Measurements from ENCODE around the gene UGT1A1. TPM values are rescaled to one million over a fixed set of nuclear protein-coding genes. Genes with fewer than 3 reads are reported as not detected.
A peak's percentile ranks its signal among the peaks of the same experiment; 100 is the strongest.

Gene UGT1A1
- total and polyA plus RNA-seq, 4 donors, result 145 to 386 (median 288) TPM; not detected in 1

GRCh38 chr2:233807215-233807865 is 47.3 kb downstream of the UGT1A1 start:
- DNase-seq (ENCODE audit: low spot score), result peak; percentile 10
- H3K27me3 ChIP-seq (ENCODE audit: control insufficient read depth in 4 of 4, insufficient read depth in 4 of 4, low read length in 3 of 4), result no peaks in the 10 kb centered on the region
- H3K4me1 ChIP-seq (ENCODE audit: control insufficient read depth in 4 of 4, insufficient read depth in 4 of 4, low read length in 3 of 4), result no peaks in the 10 kb centered on the region
- H3K27ac ChIP-seq (ENCODE audit: low read depth in 1 of 2, low read length in 2 of 2), result no peak overlapping the region
- H3K9me3 ChIP-seq (ENCODE audit: control insufficient read depth in 4 of 4, low read length in 3 of 4), result no peaks in the 10 kb centered on the region
- no peak overlapping the region for H3K9ac ChIP-seq (ENCODE audit: low read depth in 1 of 2, low read length in 2 of 2)
- H3K36me3 ChIP-seq (ENCODE audit: control insufficient read depth in 4 of 4, insufficient read depth in 3 of 4, low read depth in 1 of 4, low read length in 3 of 4), result no peaks in the 10 kb centered on the region
- TF ChIP-seq CTCF (IDR thresholded peaks at IDR 0.05; ENCODE audit: low read depth, low read length, missing input control) (no peak), JUND (IDR thresholded peaks at IDR 0.05) (no peak), GABPA (IDR thresholded peaks at IDR 0.05 in 1 of 2, conservative IDR thresholded peaks at IDR 0.05 in 1 of 2) (no peak), REST (IDR thresholded peaks at IDR 0.05) (no peak), RAD21 (IDR thresholded peaks at IDR 0.05) (no peak), EGR1 (IDR thresholded peaks at IDR 0.05; ENCODE audit: low read depth in 2 of 2) (no peak), HNF4G (IDR thresholded peaks at IDR 0.05) (no peak), FOXA1 (IDR thresholded peaks at IDR 0.05) (no peak), TAF1 (conservative IDR thresholded peaks at IDR 0.05) (no peak)
- 73% methylated on average over 12 of the region's 12 CpGs for WGBS
- no peak overlapping the region for H3K4me3 ChIP-seq (ENCODE audit: low read depth in 1 of 3, low read length in 3 of 3)

GRCh38 chr2:233807966-233808935 is 48.2 kb downstream of the UGT1A1 start:
- Histone ChIP-seq H3K27me3 (ENCODE audit: control insufficient read depth in 4 of 4, insufficient read depth in 4 of 4, low read length in 3 of 4) (no peaks in the 10 kb centered on the region), H3K27ac (ENCODE audit: low read depth in 1 of 2, low read length in 2 of 2) (no peak overlapping the region), H3K9me3 (ENCODE audit: control insufficient read depth in 4 of 4, low read length in 3 of 4) (no peaks in the 10 kb centered on the region), H3K9ac (ENCODE audit: low read depth in 1 of 2, low read length in 2 of 2) (no peak overlapping the region), H3K36me3 (ENCODE audit: control insufficient read depth in 4 of 4, insufficient read depth in 3 of 4, low read depth in 1 of 4, low read length in 3 of 4) (no peaks in the 10 kb centered on the region), H3K4me1 (ENCODE audit: control insufficient read depth in 4 of 4, insufficient read depth in 4 of 4, low read length in 3 of 4) (no peaks in the 10 kb centered on the region), H3K4me3 (ENCODE audit: low read depth in 1 of 3, low read length in 3 of 3) (no peak overlapping the region)
- no peak for TF ChIP-seq CTCF (IDR thresholded peaks at IDR 0.05; ENCODE audit: low read depth, low read length, missing input control)
- TF ChIP-seq FOXA1 (IDR thresholded peaks at IDR 0.05), result no peak
- TF ChIP-seq ATF3 (IDR thresholded peaks at IDR 0.05), result no peak
- WGBS, result 82% methylated on average over 10 of the region's 10 CpGs
- no peak for DNase-seq (ENCODE audit: low spot score)

Data from liver (tissue), 9 donors.